A673 (cell line): Measurements from ENCODE around the gene LAMA2. TPM values are rescaled to one million over a fixed set of nuclear protein-coding genes. Genes with fewer than 3 reads are reported as not detected.

Source experiments
- BruUV-seq: library from RNA; stranded (reverse); fragments of 400-500 nt; replicated peaks from 2 replicates; lab custom pipeline; 2021; lab: Mats Ljungman, UMichigan
- CTCF ChIA-PET: fragments of 300-600 bp; sonication (Branson Sonifier 250); formaldehyde crosslinking; loops from one replicate; lab custom pipeline; 2022; ENCODE audit warnings: antibody characterized with exemption; lab: Charles Lee
- POLR2A ChIA-PET: fragments of 300-600 bp; sonication (Branson Sonifier 250); formaldehyde crosslinking; loops from one replicate; lab custom pipeline; 2022; ENCODE audit warnings: antibody characterized with exemption; ENCODE audit not compliant: low non-redundant PET; lab: Charles Lee
- DNase-seq: peaks from one replicate; pipeline ENCODE4 v3.0.0-alpha.2; 2015; ENCODE audit warnings: low spot score
- H3K27ac ChIP-seq: fragments of 200-600 bp; sonication (generic); 2 replicates; pipeline ENCODE4 v1.5.1; 2016; ENCODE audit warnings: mixed run types, low read depth, mild to moderate bottlenecking, mixed read lengths, antibody characterized with exemption, low read length; ENCODE audit not compliant: poor library complexity, severe bottlenecking
- H3K27me3 ChIP-seq: fragments of 200-600 bp; sonication (generic); replicated peaks from 2 replicates; pipeline ENCODE4 v1.6.1; 2017; ENCODE audit warnings: mixed run types, low read depth, mild to moderate bottlenecking, mixed read lengths, antibody characterized with exemption, low read length; ENCODE audit not compliant: insufficient read depth, poor library complexity
- H3K36me3 ChIP-seq: fragments of 200-600 bp; sonication (generic); 2 replicates; pipeline ENCODE4 v1.6.1; 2016; ENCODE audit warnings: mixed run types, mild to moderate bottlenecking, mixed read lengths, antibody characterized with exemption, low read length; ENCODE audit not compliant: insufficient read depth, poor library complexity, severe bottlenecking
- H3K4me1 ChIP-seq: fragments of 200-600 bp; sonication (generic); 2 replicates; pipeline ENCODE4 v1.6.1; 2017; ENCODE audit warnings: mixed run types, mild to moderate bottlenecking, mixed read lengths, antibody characterized with exemption, low read length; ENCODE audit not compliant: insufficient read depth, poor library complexity, severe bottlenecking
- H3K4me3 ChIP-seq: fragments of 200-600 bp; sonication (generic); 2 replicates; pipeline ENCODE4 v1.5.1; 2016; ENCODE audit warnings: low read depth, mixed run types, mild to moderate bottlenecking, mixed read lengths, low read length; ENCODE audit not compliant: poor library complexity, severe bottlenecking
- H3K9me3 ChIP-seq: fragments of 200-600 bp; sonication (generic); 2 replicates; pipeline ENCODE4 v1.6.1; 2016; ENCODE audit warnings: mixed run types, low read depth, mild to moderate bottlenecking, mixed read lengths, antibody characterized with exemption, low read length; ENCODE audit not compliant: poor library complexity, severe bottlenecking
- CTCF ChIP-seq: fragments of 300-800, 200-600 bp; sonication (generic); conservative IDR thresholded peaks from 2 replicates; pipeline ENCODE4 v1.5.1; 2017; ENCODE audit warnings: low read depth, mild to moderate bottlenecking, antibody characterized with exemption, low read length, moderate library complexity, mixed read lengths
- EZH2 ChIP-seq: fragments of 200-600 bp; sonication (generic); IDR thresholded peaks from 2 replicates; pipeline ENCODE4 v1.6.1; 2017; ENCODE audit warnings: borderline replicate concordance, low read depth, mild to moderate bottlenecking, mixed read lengths, antibody characterized with exemption, low read length; ENCODE audit not compliant: poor library complexity, severe bottlenecking
- intact Hi-C: fragments of 100-400 bp; cut with micrococcal nuclease; formaldehyde crosslinking; loops from one replicate; pipeline ENCODE4 v1.10.0; 2022; ENCODE audit not compliant: unreplicated experiment
- total RNA-seq: library from RNA; stranded (reverse); gene quantifications from 2 replicates; pipeline ENCODE4 v1.2.3, GENCODE V29; 2021

The LAMA2 gene
- total RNA-seq, 1 experiment from 2014 or later, result 2.2 TPM

GRCh38 chr6:128882560-128882959, 378 bp upstream of the LAMA2 start:
- Histone ChIP-seq H3K27me3 (no peaks in the 10 kb centered on the region), H3K4me1 (no peaks in the 10 kb centered on the region), H3K4me3 (no peak overlapping the region), H3K9me3 (no peaks in the 10 kb centered on the region), H3K27ac (no peak overlapping the region), H3K36me3 (no peaks in the 10 kb centered on the region)
- TF ChIP-seq CTCF (no peak), EZH2 (no peak)
- ChIA-PET POLR2A (no interaction called here), CTCF (no interaction called here)
- DNase-seq, result no peak
- intact Hi-C loops, result no loop called here
- no TSS peak for BruUV-seq

GRCh38 chr6:128883906-128884305, 968 bp downstream of the LAMA2 start:
- POLR2A ChIA-PET, result no interaction called here
- H3K36me3 ChIP-seq, result no peaks in the 10 kb centered on the region
- H3K9me3 ChIP-seq, result no peaks in the 10 kb centered on the region
- no peak overlapping the region for H3K27ac ChIP-seq
- CTCF ChIA-PET, result no interaction called here
- no peaks in the 10 kb centered on the region for H3K27me3 ChIP-seq
- no peak for DNase-seq
- TF ChIP-seq CTCF (no peak), EZH2 (no peak)
- no peaks in the 10 kb centered on the region for H3K4me1 ChIP-seq
- H3K4me3 ChIP-seq, result no peak overlapping the region
- no TSS peak for BruUV-seq
- intact Hi-C loops, result no loop called here

GRCh38 chr6:128885381-128885780, 2.4 kb downstream of the LAMA2 start:
- Histone ChIP-seq H3K4me3 (no peak overlapping the region), H3K36me3 (no peaks in the 10 kb centered on the region), H3K27ac (no peak overlapping the region), H3K9me3 (no peaks in the 10 kb centered on the region), H3K4me1 (no peaks in the 10 kb centered on the region), H3K27me3 (no peaks in the 10 kb centered on the region)
- no TSS peak for BruUV-seq
- ChIA-PET CTCF (no interaction called here), POLR2A (interaction anchor here (0.7 kb wide), 1 partner anchor 619 kb away, joined by 3 read pairs; no protein-coding TSS in a partner anchor)
- DNase-seq, result no peak
- intact Hi-C loops, result no loop called here
- TF ChIP-seq EZH2 (no peak), CTCF (no peak)
